PFSK-1 (cell line): ENCODE data around the gene EXOC4.

Experiments used
- FOXP2 ChIP-seq: optimal IDR thresholded peaks from 2 replicates; pipeline ENCODE3; 2011; ENCODE audit warnings: borderline replicate concordance, control low read depth, inconsistent platforms; ENCODE audit not compliant: insufficient read depth; ENCODE audit errors: extremely low read length, extremely low read depth
- POLR2AphosphoS5 ChIP-seq: IDR thresholded peaks from 2 replicates; pipeline ENCODE4 v1.6.1; 2012; ENCODE audit warnings: low read depth, mild to moderate bottlenecking, control low read depth, low read length, moderate library complexity
- SIN3A ChIP-seq: IDR thresholded peaks from 2 replicates; pipeline ENCODE4 v1.6.1; 2012; ENCODE audit warnings: mild to moderate bottlenecking, low read length, moderate library complexity, borderline replicate concordance; ENCODE audit not compliant: insufficient read depth
- TAF1 ChIP-seq: IDR thresholded peaks from 2 replicates; pipeline ENCODE4 v1.6.1; 2012; ENCODE audit warnings: low read length, control low read depth, borderline replicate concordance; ENCODE audit not compliant: insufficient read depth
- TF ChIP-seq, protein P1 (sequence below), 2 experiments: IDR thresholded peaks; 2 replicates each; pipeline versions ENCODE4 v1.6.1 to v1.8.0; 2011 to 2012; ENCODE audit warnings: low read depth in 2 of 2, low read length in 2 of 2, control low read depth in 1 of 2, inconsistent platforms in 1 of 2, mild to moderate bottlenecking in 1 of 2, moderate library complexity in 1 of 2; ENCODE audit not compliant: insufficient read depth in 1 of 2

EXOC4 gene

GRCh38 chr7:134021836-134022235 lies 769.0 kb downstream of the EXOC4 start:
- TF ChIP-seq, protein P1, sequence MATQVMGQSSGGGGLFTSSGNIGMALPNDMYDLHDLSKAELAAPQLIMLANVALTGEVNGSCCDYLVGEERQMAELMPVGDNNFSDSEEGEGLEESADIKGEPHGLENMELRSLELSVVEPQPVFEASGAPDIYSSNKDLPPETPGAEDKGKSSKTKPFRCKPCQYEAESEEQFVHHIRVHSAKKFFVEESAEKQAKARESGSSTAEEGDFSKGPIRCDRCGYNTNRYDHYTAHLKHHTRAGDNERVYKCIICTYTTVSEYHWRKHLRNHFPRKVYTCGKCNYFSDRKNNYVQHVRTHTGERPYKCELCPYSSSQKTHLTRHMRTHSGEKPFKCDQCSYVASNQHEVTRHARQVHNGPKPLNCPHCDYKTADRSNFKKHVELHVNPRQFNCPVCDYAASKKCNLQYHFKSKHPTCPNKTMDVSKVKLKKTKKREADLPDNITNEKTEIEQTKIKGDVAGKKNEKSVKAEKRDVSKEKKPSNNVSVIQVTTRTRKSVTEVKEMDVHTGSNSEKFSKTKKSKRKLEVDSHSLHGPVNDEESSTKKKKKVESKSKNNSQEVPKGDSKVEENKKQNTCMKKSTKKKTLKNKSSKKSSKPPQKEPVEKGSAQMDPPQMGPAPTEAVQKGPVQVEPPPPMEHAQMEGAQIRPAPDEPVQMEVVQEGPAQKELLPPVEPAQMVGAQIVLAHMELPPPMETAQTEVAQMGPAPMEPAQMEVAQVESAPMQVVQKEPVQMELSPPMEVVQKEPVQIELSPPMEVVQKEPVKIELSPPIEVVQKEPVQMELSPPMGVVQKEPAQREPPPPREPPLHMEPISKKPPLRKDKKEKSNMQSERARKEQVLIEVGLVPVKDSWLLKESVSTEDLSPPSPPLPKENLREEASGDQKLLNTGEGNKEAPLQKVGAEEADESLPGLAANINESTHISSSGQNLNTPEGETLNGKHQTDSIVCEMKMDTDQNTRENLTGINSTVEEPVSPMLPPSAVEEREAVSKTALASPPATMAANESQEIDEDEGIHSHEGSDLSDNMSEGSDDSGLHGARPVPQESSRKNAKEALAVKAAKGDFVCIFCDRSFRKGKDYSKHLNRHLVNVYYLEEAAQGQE (IDR thresholded peaks at IDR 0.05; ENCODE audit: insufficient read depth in 1 of 2, low read depth in 2 of 2, low read length in 2 of 2): no peak
- TF ChIP-seq SIN3A (no peak), POLR2AphosphoS5 (no peak), TAF1 (no peak), FOXP2 (no peak)

DNA sequence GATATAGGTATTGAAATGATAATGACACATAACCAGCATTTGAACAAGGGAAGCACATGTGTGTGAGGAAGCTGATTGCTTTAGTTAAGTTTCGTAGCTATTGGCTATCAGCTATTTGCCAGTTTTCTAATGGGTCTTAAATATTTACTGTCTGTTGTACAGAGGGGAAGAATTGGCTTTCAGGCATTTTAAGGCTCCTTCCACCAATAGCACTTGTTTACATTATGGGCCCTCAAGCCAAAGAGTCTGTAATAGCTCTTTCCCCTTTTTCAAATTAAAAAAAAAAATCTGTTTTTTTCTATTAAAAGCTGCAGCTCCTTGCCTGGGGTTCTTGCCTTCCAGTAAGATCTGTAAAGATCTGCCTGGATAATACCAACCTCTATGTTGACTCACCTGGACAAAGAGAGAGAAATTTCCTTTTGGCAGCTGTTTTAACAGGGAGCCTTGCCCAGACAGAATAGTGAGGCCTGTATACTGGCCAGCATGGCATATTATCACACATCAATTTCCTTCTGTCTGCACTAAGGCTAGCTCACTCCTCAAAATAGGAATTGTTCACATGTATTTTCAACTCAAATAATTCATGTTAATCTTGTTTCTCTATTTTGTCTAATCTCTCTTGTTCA lies 769.5 kb downstream of the EXOC4 start:
- TF ChIP-seq TAF1: no peak
- TF ChIP-seq SIN3A: no peak
- no peak for TF ChIP-seq FOXP2

DNA sequence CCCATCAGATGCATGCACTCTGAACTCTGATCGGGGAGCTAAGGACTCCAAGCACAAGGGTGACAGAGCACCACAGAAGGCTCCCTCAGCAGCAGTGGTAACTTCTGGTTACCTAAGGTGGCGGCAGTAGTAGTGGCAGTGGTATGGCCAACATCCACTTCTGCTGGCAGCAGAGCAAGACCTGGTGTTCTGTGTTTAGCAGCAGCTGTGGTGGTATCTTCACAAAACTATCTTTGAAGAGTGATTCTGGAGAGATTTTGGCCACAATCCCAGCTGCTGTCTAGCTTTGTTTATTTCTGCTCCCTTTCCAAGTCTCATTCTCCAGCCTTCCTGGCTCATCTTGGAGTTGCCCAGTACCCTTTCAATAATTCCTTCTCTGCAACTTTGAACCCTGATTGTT lies 771.9 kb downstream of the EXOC4 start:
- TF ChIP-seq TAF1 (no peak), POLR2AphosphoS5 (no peak), FOXP2 (no peak), SIN3A (no peak)
- TF ChIP-seq, protein P1 (IDR thresholded peaks at IDR 0.05; ENCODE audit: insufficient read depth in 1 of 2, low read depth in 2 of 2, low read length in 2 of 2): no peak

DNA sequence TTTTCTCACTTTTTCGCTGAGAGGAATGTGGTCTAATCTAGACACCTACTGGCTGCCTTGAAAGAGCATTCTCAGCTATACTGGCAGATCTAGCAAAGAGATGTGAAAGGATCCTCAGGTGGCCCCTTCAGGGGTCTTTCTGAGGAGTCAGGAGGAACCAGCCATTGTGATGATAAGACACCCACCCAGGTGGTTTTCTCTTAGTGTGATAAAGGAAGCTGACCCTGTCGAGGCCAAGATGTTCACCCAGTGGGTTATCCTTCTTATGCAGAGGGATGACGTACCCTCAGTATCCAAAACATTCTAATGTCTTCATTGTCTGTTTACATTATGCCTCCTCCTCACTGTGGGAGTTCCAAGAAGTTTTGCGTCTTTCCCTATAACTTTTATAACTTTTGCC lies 776.0 kb downstream of the EXOC4 start:
- TF ChIP-seq TAF1 (no peak), POLR2AphosphoS5 (no peak), FOXP2 (no peak), SIN3A (no peak)
- TF ChIP-seq, protein P1 (IDR thresholded peaks at IDR 0.05; ENCODE audit: insufficient read depth in 1 of 2, low read depth in 2 of 2, low read length in 2 of 2): no peak

DNA sequence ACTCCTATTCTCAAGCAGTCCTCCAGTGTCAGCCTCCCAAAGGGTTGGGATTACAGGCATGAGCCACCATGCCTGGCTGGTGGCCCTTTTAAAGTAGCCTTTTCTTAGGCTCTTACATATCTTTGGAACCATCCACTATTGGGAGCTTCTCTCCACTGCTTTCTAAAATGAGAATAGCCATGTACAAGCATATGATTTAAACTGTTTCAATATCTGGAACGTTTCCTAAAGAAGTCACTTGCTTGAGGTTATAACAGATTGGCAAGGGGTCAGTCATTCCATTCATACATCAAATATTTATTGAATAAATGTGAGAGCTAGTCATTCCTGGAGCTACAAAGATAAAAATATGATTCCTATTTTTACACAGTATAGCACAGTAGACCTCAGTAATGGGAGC lies 776.9 kb downstream of the EXOC4 start:
- TF ChIP-seq SIN3A (no peak), TAF1 (no peak)

DNA sequence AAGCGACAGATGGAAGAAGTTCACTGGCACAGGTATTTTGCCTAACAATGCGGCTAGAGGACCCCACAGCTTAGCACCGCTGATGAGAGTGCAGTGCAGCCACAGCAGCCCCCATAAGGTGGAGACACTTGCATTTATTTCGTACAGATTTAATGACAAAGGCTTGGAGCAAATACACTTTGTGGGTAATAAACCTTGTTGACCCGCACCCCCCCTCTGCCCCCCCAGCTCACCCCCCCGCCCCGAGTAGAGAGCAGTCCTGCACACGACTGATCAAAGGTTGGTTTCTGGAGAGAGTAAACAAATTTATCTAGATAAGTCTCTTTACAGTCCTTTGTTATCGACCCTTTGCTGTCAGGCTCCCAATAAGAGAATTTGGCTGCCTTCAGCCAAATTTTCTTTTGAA lies 777.6 kb downstream of the EXOC4 start:
- TF ChIP-seq, protein P1 (IDR thresholded peaks at IDR 0.05; ENCODE audit: insufficient read depth in 1 of 2, low read depth in 2 of 2, low read length in 2 of 2): no peak
- TF ChIP-seq TAF1: no peak
- no peak for TF ChIP-seq POLR2AphosphoS5
- TF ChIP-seq FOXP2: no peak
- no peak for TF ChIP-seq SIN3A
